Osteoblast (primary cell): ENCODE data around the gene VAV2. TPM values are rescaled to one million over a fixed set of nuclear protein-coding genes. Genes with fewer than 3 reads are reported as not detected.

Experiments used
- DNase-seq: peaks from one replicate; pipeline ENCODE4 v3.0.0; 2011; ENCODE audit warnings: low spot score, mixed read lengths; ENCODE audit not compliant: insufficient read length; ENCODE audit errors: missing footprints
- H2AFZ ChIP-seq: 2 replicates; pipeline ENCODE4 v1.6.0; 2011; ENCODE audit warnings: mild to moderate bottlenecking, low read length
- H3K27ac ChIP-seq: 2 replicates; pipeline ENCODE4 v1.5.1; 2011; ENCODE audit warnings: mild to moderate bottlenecking, low read depth, low read length, moderate library complexity
- H3K27me3 ChIP-seq: 2 replicates; pipeline ENCODE4 v1.6.0; 2012; ENCODE audit warnings: mild to moderate bottlenecking, control low read depth, inconsistent platforms, low read length, moderate library complexity; ENCODE audit not compliant: insufficient read depth
- H3K36me3 ChIP-seq: 2 replicates; pipeline ENCODE4 v1.5.1; 2011; ENCODE audit warnings: mild to moderate bottlenecking, low read length, control low read depth, moderate library complexity; ENCODE audit not compliant: insufficient read depth
- H3K4me1 ChIP-seq: 2 replicates; pipeline ENCODE4 v1.5.1; 2011; ENCODE audit warnings: mild to moderate bottlenecking, low read length, control low read depth, moderate library complexity; ENCODE audit not compliant: insufficient read depth
- H3K4me2 ChIP-seq: 2 replicates; pipeline ENCODE4 v1.6.0; 2011; ENCODE audit warnings: mild to moderate bottlenecking, low read length; ENCODE audit not compliant: insufficient read depth
- H3K4me3 ChIP-seq: fragments of 200-600 bp; sonication (generic); 3 replicates; pipeline ENCODE4 v1.5.1; 2012; ENCODE audit warnings: mild to moderate bottlenecking, low read length, inconsistent platforms; ENCODE audit not compliant: insufficient read depth
- H3K79me2 ChIP-seq: 2 replicates; pipeline ENCODE4 v1.6.0; 2012; ENCODE audit warnings: mild to moderate bottlenecking, low read length, control low read depth, inconsistent platforms; ENCODE audit not compliant: insufficient read depth
- H3K9me3 ChIP-seq: 2 replicates; pipeline ENCODE4 v1.5.1; 2011; ENCODE audit warnings: low read depth, low read length, control low read depth
- H4K20me1 ChIP-seq: 2 replicates; pipeline ENCODE4 v1.6.0; 2012; ENCODE audit warnings: mild to moderate bottlenecking, low read length, control low read depth; ENCODE audit not compliant: insufficient read depth
- CTCF ChIP-seq: IDR thresholded peaks from 2 replicates; pipeline ENCODE4 v1.5.1; 2011; ENCODE audit warnings: mild to moderate bottlenecking, low read depth, low read length, moderate library complexity; ENCODE audit errors: extremely low read depth
- total RNA-seq: library from RNA; depleted of rRNA; stranded (reverse); fragments of >200 nt; gene quantifications from 2 replicates; pipeline ENCODE4 v1.2.3, GENCODE V29; 2012

VAV2 gene
- total RNA-seq, 1 donor: 8.0 TPM

- Histone ChIP-seq H3K36me3 (peaks cover 23% of the 10 kb centered on the region), H3K79me2 (peaks cover 3% of the 10 kb centered on the region), H2AFZ (no peak overlapping the region), H3K4me1 (peaks cover 12% of the 10 kb centered on the region), H3K4me2 (no peak overlapping the region), H3K4me3 (no peak overlapping the region), H3K27me3 (peaks cover 5% of the 10 kb centered on the region), H3K27ac (no peak overlapping the region), H3K9me3 (no peaks in the 10 kb centered on the region), H4K20me1 (peaks cover 3% of the 10 kb centered on the region)
- no peak for TF ChIP-seq CTCF
- peak; percentile 38 for DNase-seq
Measured at GRCh38 chr9:134026981-134027380, 34.9 kb upstream of the VAV2 start.

GRCh38 chr9:134026581-134026980 lies 34.5 kb upstream of the VAV2 start:
- Histone ChIP-seq H3K36me3 (peaks cover 19% of the 10 kb centered on the region), H3K79me2 (peaks cover 3% of the 10 kb centered on the region), H2AFZ (no peak overlapping the region), H3K4me2 (peak overlapping the region; percentile 83), H3K27ac (no peak overlapping the region), H3K27me3 (peaks cover 5% of the 10 kb centered on the region), H3K4me1 (peaks cover 12% of the 10 kb centered on the region), H4K20me1 (peaks cover 3% of the 10 kb centered on the region), H3K9me3 (no peaks in the 10 kb centered on the region), H3K4me3 (peak overlapping the region; percentile 73)
- no peak for TF ChIP-seq CTCF
- DNase-seq: peak; percentile 27

- H3K79me2 ChIP-seq: peaks cover 3% of the 10 kb centered on the region
- H2AFZ ChIP-seq: peak overlapping the region; percentile 44
- H3K27me3 ChIP-seq: peaks cover 5% of the 10 kb centered on the region
- H3K4me1 ChIP-seq: peaks cover 12% of the 10 kb centered on the region
- peak overlapping the region; percentile 83 for H3K4me2 ChIP-seq
- DNase-seq: peak; percentile 93
- H4K20me1 ChIP-seq: peaks cover 3% of the 10 kb centered on the region
- peak overlapping the region; percentile 73 for H3K4me3 ChIP-seq
- H3K36me3 ChIP-seq: peaks cover 15% of the 10 kb centered on the region
- no peak overlapping the region for H3K27ac ChIP-seq
- H3K9me3 ChIP-seq: no peaks in the 10 kb centered on the region
- TF ChIP-seq CTCF: peak; percentile 10
Measured at GRCh38 chr9:134025606-134026541, 33.8 kb upstream of the VAV2 start.
